RPMI8226 (cell line): Measurements from ENCODE around the gene BPHL.
"Not testable (repeated sequence)": the region's sequence is repeated elsewhere in the genome, so short reads cannot be mapped to it uniquely, and the experiment has no call there.

Source experiments
- DNase-seq: peaks from one replicate; pipeline ENCODE4 v3.0.0-alpha.2; 2015

Gene BPHL

DNA sequence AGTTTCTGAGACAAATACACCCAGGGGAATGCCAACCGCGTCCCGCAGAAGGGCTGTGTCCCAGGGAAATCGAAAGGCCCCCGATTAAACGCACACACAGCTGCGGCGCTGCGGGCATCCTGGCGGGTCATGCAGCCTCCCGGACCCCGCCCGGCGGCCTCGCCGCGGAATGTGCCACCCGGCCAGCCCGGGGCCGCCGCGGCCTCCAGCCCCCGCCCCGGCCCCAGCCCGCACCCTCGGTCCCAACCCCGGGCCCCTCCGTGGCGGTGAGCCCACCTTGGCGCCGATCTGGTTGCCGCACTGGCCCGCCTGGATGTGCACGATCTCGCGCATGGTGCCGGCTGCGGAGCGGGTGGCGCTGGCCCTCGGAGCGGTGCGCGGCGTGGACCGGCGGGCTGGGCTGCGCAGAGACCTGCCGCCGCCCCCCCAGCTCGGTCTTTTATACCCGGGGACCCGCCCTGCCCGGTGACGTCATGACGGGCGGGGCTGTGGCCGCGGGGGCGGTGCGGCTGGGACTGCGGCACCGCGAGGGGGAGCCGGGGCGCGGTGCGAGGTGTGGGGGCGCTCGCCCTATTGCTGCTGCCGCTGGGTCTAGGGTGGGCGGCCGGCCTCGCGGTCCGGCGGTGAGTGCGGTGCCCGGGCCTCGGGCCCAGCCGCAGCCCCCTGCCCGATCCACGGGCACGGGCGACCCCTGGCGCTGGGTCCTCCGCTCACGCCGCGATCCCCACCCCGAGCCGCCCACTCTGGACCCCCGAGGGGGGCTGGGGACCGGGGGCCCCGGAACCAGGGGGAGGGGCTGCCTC is 38.8 kb downstream of the BPHL start, which contains the start of gene TUBB2A:
TSS of gene TUBB2A (minus strand) at position 414 of the 803 bp plus-strand sequence. CDS start at position 333, 81 bp downstream.
- peak; percentile 92 for DNase-seq

DNA sequence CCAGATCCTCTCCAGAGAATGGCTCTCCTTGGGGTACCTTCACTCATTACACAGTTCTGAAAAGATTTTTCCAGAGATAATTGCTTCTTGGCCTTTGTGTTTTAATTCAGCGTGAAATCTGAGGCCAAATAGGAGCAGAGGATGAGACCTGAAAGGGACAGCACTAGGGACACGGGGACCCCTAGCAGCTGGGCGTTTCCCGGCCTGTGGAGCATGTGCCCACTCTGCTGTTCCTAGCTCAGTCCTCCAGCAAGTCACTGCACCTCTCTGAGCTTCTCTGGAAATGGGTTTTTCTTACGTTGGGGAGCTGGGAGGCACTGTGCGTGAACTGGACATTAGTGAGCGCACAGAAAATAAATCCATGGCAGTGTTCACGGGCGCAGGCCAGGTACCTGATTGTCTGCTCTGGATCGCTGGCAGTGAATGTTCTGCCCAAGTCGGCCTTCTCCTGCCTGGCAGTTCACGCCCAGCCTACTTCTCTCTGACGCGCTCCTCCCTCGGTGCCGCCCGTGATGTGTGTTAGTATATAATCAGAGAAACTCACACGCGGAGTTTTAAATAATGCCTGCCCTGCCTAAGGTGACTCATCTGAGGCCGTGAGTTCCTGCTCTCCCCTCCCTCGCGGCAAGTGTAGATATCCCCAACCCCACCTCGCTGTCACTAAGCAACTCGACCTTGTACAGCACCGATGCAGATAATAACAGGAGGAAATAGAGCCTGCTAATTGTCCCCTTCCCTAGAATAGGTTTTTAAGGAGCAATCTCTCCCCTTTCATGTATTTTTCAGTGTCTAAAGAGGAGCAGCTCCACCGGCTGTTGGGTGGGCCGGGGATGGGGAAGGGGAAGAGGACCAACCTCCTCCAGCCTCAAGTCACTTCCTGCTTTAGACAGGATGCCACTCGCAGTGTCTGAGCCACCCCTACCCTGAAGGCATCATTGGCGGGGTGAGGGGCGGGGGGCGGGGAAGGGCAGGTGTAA is 41.6 kb downstream of the BPHL start:
- DNase-seq, result no peak

DNA sequence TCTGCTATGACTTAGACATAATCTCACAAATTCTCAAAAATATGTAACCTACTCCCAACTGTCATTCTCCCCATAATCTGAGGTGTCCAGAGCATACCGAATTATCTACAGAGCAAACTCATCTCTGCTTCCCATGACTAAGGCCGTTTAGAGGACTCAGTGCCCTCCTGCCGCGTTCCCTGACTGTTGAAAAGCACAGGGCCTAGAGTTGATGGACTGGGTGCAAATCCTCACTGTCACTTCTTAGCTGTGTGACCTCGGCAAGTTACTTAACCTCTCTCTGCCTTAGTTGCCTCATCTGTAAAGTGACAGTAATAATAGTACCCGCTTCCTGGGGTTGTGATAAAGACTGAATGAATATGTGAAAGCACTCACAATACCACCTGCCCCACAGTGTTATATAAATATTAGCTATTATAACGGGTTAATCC is 43.6 kb downstream of the BPHL start:
- no peak for DNase-seq

DNA sequence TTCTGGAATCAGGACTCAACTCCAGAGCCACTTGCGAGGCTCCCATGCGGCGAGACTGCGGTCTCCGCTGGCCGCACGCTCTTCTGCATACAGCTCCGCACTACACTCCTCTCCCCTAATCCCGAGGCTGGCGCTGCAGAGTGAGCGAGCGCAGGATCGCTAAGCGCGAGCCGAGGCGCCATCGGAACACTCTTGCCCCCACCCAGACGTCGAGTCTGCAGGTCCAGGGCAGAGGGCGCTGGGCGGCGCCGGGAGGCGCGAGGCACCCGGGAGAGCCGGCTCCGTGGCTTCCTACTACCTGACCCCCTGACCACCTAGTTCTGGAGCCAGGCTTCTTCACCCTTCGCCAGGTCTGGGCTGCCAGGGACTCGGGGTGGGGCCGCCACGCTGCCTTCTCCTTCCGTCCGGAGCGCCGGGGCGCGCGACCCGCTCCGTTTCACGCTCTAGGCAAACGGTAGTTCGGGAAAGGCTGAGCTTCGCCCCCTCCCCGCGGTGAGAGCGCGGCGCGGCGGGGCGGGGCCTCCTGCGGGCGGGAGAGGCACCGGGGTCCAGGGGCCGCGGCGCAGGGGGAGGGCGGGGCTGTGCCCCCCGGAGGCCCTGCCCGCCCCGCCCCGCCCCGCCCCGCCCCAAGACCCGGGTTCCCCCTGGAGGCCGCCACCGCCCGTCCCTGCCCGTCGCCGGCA is 44.2 kb downstream of the BPHL start:
- peak; percentile 89 for DNase-seq

DNA sequence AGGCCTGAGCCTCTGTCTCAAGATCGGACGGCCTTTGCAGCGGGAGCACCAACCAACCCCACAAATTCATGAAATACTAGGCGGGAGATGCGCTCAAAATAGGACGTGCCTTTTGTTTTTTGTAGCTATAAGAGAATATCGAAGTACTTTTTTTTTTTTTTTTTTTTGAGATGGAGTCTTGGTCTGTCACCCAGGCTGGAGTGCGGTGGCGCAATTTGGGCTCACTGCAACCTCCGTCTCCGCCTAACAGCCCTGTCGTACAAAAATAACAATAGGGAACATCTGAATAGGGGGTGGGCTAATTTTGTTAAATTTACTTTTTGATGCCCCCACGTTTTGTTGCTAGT is 44.7 kb downstream of the BPHL start:
- DNase-seq, result no peak

DNA sequence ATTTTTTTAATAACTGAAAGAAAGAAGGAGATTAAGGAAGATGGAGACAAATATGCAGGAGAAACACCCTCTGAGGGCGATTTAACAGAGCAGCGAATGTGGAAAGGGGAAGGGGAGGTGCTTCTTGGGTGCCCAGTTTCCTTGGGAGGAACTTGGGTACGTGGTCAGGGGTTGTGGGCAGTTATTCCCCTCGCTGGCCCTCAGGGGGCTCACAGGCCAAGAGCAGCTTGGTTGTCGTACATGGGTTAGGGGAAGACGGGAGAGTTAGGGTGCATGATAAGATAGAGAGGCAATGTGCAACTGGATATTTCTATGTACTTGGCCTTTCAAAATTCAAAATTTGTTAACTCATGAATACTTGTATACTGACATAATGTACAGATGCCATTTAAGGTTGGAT is 45.9 kb downstream of the BPHL start:
- no peak for DNase-seq

DNA sequence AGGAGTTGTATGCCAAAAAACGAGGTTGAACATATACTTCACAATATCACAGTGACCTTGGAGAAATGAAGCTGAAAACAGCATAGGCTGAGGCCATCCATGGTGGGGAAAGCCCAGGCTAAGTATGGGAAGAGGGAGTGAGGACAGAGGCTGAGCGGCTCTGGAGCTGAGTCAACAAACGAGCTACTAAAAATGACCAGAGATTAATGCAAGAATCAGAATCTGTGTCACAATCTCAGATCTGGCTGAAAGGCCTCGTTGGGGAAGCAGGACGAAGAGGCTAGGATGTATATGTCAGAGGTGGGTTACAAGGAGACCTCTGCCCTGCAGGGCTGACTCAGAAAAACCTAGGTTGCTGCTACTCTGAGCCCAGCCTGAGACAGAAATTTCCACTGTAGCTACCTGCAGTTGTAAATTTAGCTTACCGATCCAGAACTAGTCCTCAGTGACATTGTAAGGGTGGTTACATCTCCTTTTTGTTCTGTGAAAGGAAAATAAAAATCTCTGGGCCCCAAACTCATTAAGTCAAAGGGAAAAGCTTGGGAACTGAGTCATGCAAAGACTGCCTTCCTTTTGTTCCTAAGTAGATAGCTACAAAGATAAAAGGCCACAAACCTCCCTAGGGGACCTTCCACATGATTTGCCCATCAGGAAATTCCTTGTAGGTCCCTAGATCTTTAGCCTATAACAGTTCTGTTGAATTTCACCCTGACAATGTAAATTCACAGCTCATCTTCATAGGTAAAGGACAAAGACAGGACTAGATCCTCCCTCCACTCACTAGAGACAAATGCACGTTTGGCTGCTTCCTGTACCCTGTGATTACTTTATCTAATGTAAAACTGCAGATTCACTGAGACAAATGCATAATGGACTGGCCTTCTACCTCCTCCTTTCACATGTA is 47.4 kb downstream of the BPHL start:
- no peak for DNase-seq

DNA sequence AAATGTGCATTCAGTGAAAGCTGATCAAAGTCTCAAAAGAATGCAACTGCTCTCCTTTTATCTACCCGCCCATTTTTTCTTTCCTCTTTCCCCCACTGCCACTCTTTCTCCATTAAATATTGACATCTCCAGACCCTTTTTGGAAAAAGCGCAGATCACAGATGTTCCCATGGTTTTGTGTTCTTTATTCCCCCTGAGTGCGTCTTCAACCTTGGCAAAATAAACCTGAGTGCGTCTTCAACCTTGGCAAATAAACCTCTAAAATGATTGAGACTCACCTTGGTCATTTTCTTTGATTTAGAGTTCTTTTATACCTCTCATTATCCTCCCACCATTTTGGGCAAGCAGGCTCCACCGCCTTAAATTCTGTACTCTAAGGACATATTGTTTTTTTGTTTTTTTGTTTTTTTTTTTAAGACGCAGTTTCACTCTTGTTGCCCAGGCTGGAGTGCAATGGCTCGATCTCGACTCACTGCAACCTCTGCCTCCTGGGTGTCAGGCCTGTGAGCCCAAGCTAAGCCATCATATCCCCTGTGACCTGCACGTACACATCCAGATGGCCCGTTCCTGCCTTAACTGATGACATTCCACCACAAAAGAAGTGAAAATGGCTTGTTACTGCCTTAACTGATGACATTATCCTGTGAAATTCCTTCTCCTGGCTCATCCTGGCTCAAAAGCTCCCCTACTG is 48.2 kb downstream of the BPHL start:
- DNase-seq, result not testable (repeated sequence)

DNA sequence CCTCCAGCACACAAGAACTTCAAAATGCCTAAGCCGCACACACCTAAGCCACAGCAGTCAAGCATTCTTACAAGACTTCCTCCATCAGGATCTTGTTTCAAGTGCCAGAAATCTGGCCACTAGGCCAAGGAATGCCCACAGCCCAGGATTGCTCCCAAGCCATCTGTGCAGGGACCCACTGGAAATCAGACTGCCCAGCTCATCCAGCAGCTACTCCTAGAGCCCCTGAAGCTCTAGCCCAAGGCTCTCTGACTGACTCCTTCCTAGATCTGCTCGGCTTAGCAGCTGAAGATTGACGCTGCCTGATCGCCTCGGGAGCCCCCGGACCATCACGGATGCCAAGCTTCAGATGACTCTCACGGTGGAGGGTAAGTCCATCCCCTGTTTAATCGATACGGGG is 49.5 kb downstream of the BPHL start:
- DNase-seq, result not testable (repeated sequence)

DNA sequence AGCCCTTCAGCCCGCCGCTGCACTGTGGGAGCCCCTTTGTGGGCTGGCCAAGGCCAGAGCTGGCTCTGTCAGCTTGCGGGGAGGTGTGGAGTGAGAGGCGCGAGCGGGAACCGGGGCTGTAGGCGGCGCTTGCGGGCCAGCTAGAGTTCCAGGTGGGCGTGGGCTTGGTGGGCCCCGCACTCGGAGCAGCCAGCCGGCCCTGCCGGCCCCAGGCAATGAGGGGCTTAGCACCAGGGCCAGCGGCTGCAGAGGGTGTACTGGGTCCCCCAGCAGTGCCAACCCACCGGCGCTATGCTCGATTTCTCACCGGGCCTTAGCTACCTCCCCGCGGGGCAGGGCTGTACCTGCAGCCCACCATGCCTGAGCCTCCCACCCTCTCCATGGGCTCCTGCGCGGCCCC is 52.2 kb downstream of the BPHL start:
- not testable (repeated sequence) for DNase-seq

DNA sequence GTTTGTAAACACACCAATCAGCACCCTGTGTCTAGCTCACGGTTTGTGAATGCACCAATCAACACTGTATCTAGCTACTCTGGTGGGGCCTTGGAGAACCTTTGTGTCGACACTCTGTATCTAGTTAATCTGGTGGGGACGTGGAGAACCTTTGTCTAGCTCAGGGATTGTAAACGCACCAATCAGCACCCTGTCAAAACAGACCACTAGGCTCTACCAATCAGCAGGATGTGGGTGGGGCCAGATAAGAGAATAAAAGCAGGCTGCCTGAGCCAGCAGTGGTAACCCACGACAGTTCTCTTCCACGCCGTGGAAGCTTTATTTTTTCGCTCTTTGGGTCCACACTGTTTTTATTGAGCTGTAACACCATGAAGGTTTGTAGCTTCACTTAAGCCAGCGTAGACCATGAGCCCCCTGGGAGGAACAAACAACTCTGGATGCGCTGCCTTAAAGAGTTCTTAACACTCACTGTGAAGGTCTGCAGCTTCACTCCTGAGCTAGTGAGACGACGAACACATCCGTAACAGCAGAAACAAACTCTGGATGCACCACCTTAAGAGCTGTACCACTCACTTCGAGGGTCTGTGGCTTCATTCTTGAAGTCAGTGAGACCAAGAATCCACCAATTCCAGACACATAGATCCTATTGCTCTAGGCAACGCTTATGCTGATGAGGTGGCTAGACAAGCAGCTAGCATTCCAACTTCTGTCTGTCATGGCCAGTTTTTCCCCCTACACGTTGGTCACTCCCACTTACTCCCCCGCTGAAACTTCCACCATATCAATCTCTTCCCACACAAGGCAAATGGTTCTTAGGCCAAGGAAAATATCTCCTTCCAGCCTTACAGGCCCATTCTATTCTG is 53.0 kb downstream of the BPHL start:
- not testable (repeated sequence) for DNase-seq

DNA sequence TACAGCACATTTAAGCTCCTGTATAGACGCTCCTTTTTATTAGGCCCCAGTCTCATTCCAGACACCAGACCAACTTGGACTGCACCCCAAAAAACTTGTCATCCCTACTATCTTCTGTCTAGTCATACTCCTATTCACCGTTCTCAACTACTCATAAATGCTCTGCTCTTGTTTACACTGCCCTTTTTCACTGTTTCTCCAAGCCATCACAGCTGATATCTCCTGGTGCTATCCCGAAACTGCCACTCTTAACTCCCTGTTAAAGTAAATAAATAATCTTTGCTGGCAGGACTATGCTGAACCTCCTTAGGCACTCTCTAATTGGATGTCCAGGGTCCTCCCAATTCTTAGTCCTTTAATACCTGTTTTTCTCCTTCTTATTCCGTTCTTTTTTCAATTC is 54.3 kb downstream of the BPHL start:
- DNase-seq, result not testable (repeated sequence)

DNA sequence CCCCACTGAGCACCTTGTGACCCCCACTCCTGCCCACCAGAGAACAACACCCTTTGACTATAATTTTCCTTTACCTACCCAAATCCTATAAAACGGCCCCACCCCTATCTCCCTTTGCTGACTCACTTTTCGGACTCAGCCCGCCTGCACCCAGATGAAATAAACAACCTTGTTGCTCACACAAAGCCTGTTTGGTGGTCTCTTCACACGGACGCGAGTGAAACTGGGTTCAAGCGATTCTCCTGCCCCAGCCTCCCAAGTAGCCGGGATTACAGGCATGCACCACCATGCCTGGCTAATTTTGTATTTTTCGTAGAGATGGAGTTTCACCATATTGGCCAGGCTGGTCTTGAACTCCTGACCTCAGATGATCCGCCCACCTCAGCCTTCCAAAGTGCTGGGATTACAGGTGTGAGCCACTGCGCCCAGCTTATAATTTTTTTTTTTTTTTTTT is 55.2 kb downstream of the BPHL start:
- not testable (repeated sequence) for DNase-seq

DNA sequence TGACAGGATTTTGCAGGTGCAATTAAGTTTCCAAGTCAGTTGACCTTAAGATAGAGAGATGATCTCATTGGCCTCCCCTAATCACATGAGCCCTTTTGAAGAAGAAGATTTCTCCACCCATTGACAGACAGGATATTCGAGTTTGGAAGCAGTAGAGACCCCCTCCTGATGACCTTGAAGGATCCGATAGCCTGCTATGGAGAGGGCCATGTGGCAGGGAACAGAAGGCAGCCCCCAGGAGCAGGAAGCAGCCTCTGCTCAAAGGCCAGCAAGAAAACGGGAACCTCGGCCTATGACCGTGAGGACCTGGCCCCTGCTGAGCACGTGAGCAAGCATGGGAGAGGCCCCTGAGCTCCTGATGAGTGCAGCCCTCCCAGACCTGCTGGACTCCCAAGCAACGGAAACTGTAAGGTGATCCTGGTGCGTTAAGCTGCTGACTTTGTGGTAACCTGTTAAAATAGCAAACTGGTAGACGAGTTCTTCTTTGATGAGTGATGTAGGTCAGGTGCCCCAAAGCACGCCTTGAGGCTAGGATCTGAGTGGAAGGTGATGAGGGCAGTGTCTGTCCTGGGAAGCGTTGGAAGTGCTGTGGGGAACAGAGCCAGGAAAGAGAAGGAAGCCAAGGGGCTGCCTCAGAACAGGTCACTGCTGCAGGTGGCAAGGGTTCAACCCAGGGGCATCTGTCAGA is 57.3 kb downstream of the BPHL start:
- peak; percentile 28 for DNase-seq

DNA sequence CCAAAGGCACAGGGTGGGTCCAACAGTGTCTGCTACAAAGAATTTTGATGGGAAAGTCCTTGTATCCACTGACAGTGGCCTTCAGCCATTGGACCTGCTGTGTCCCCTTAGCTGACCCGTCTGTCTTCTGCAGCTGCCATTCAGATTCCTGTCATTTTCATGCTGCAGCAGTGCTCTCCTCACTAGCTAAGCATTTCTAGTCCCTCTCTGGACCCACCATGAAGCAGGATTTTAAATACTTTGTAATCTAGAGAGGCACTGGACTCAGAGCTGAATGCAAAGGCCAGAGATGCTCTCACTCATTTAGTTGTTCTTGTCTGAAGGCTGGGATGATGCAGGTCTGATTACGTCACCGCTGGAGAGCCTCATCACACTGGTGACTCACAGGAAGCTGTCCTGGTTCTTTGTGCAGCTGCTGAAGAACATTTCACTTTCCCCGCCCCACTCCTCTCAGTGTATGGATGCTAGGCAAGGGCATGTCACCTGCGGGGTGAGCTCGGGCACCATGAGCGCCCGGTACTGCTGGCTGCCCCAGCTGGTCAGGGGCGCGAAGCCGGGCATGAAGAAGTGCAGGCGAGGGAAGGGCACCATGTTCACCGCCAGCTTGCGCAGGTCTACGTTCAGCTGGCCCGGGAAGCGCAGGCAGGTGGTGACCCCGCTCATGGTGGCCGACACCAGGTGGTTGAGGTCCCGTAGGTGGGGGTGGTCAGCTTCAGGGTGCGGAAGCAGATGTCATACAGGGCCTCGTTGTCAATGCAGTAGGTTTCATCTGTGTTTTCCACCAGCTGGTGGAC is 58.2 kb downstream of the BPHL start:
- DNase-seq, result peak; percentile 60

DNA sequence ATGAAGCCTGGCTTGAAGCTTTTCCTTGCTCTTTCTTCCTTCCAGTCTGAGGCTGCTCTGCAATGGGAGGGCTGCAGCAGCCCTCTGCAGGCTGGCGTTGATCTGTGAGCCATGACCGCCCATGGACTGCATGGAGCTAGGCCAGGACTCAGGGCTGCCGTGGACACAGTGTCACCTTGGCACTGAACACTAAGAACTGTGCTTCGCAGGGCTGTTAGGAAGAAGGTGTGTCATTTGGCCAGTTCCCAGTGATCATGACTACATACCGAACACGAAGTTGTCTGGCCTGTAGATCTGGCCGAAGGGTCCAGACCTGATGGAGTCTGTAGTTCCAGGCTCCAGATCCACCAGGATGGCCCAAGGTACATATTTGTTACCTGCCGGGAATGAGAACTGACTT is 60.2 kb downstream of the BPHL start:
- not testable (repeated sequence) for DNase-seq

DNA sequence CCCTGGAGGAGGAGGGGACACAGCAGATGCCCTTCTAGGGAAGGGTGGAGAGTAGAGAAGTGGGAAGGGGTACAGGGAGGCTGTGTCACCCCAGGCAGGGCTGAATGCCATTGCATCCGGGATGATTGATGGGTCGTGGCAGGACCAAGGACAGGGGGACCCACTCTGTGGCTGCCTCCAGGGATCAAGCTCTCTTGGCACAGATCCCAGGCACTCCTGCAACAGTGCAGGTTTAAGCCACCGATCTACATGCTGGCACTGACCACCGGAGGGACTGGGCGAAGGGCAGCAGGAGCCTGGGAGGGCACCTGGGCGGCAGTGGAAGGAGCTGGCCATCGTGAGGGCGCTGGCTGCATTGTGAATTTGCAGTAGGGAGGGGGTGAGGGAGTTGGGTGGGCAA is 61.4 kb downstream of the BPHL start:
- DNase-seq, result not testable (repeated sequence)

DNA sequence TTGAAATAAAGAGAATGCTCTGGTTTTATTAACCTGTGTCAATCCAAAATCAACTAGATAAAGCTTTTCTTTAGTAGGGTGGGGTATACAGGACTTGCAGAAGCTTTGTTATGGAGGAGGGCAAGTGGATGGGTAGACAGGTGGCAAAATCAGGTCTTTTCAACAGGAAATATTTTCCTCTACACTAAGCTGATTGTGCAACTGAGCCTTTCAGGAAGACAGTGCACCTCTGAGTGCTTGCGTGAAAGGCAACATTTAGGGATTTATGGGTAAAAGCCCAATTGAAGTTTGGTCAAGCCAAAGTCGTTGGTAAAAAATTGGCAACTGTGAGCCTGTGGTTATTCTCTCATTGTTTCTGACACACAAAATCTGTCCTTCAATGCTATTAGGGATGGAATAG is 62.6 kb downstream of the BPHL start:
- no peak for DNase-seq

DNA sequence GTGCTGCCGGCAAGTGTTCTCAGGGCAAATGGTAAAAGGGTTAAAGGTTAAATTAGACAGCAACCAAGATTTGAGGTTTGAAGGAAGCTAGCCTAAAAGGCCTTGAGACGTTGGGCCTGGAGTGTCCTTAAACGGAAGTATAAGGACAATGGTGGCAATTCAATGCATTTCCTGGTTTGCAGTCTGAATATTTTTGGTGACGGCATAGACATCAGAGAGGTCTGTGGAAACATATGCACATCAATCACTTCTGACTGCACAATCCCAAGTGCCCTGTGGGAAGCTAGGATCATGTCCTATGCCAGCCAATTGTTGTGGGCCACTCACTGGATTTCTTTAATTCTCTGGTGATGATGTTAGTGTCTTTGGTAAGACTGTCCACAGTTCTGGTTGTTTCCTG is 64.6 kb downstream of the BPHL start:
- no peak for DNase-seq
